Parathyroid adenoma (tissue), 2 donors: ENCODE measurements around the gene KCNE2.

ENCODE experiments used
- H2AFZ ChIP-seq: fragments of 300-600 bp; sonication (generic); one replicate; pipeline ENCODE4 v1.7.0; 2017; ENCODE audit warnings: antibody characterized with exemption, mild to moderate bottlenecking
- H3K27ac ChIP-seq: fragments of 300-600 bp; sonication (generic); one replicate; pipeline ENCODE4 v1.7.0; 2017
- H3K27me3 ChIP-seq: fragments of 300-600 bp; sonication (generic); one replicate; pipeline ENCODE4 v1.7.0; 2017; ENCODE audit warnings: low read length; ENCODE audit not compliant: control insufficient read depth, insufficient read depth
- H3K36me3 ChIP-seq: fragments of 300-600 bp; sonication (generic); one replicate; pipeline ENCODE4 v1.7.0; 2017; ENCODE audit warnings: low read length; ENCODE audit not compliant: control insufficient read depth, insufficient read depth
- H3K4me1 ChIP-seq: fragments of 300-600 bp; sonication (generic); one replicate; pipeline ENCODE4 v1.7.0; 2017; ENCODE audit warnings: control low read depth
- H3K4me2 ChIP-seq: fragments of 300-600 bp; sonication (generic); one replicate; pipeline ENCODE4 v1.7.0; 2017; ENCODE audit warnings: low read length
- H3K4me3 ChIP-seq: fragments of 300-600 bp; sonication (generic); one replicate; pipeline ENCODE4 v1.7.0; 2017; ENCODE audit warnings: low read depth, low read length
- H3K79me2 ChIP-seq: fragments of 300-600 bp; sonication (generic); one replicate; pipeline ENCODE4 v1.7.0; 2017; ENCODE audit warnings: control low read depth
- H3K9ac ChIP-seq: fragments of 300-600 bp; sonication (generic); one replicate; pipeline ENCODE4 v1.7.0; 2017; ENCODE audit warnings: mild to moderate bottlenecking
- H3K9me3 ChIP-seq: fragments of 300-600 bp; sonication (generic); one replicate; pipeline ENCODE4 v1.7.0; 2017; ENCODE audit warnings: low read length; ENCODE audit not compliant: control insufficient read depth
- CTCF ChIP-seq: fragments of 300-600 bp; sonication (generic); IDR thresholded peaks from one replicate; pipeline ENCODE4 v1.7.0; 2017; ENCODE audit warnings: antibody characterized with exemption, mild to moderate bottlenecking
- donor health status: primary hyperparathyroidism.

Gene KCNE2

DNA sequence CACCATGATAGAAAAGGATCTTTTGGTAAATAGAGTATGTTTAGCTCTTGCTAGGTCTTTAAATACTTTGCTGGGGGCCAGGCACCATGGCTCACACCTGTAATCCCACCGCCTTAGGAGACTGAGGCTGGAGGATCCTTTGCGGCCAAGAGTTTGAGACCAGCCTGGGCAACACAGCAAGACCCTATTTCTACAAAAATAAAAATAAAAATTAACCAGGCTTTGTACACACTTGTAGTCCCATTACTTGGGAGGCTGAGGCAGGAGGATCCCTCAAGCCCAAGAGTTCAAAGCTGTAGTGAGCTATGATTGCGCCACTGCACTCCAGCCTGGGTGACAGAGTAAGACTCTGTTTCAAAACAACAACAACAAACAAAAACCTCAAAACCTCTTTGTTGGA, 1.1 kb upstream of the KCNE2 start:
- Histone ChIP-seq H2AFZ (no peak overlapping the region), H3K4me1 (no peaks in the 10 kb centered on the region), H3K27ac (no peak overlapping the region), H3K9ac (no peak overlapping the region), H3K4me3 (no peak overlapping the region), H3K36me3 (no peaks in the 10 kb centered on the region), H3K4me2 (no peak overlapping the region), H3K9me3 (no peaks in the 10 kb centered on the region), H3K79me2 (no peaks in the 10 kb centered on the region), H3K27me3 (no peaks in the 10 kb centered on the region)
- TF ChIP-seq CTCF: no peak

DNA sequence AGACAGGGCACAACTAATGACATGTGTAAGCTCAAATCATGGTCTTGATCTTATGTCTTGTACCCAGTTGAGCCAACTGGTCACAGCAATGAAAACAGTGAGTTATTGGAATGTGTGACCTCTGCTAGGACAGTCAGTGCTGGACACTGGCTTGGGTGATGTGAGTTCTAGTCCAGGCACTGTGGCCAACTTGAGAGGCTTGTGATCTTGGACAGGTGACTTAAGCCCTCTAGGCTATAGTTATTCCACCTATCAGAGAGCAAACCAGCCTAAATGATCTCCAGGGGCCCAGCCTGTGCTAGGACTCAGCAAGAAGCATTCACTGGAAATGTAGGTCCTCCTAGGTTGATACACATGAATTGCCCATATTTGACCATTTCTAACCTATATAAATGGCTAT, 1.1 kb downstream of the KCNE2 start:
- Histone ChIP-seq H2AFZ (no peak overlapping the region), H3K27me3 (no peaks in the 10 kb centered on the region), H3K27ac (no peak overlapping the region), H3K36me3 (no peaks in the 10 kb centered on the region), H3K9ac (no peak overlapping the region), H3K79me2 (no peaks in the 10 kb centered on the region), H3K4me1 (no peaks in the 10 kb centered on the region), H3K4me3 (no peak overlapping the region), H3K9me3 (no peaks in the 10 kb centered on the region), H3K4me2 (no peak overlapping the region)
- no peak for TF ChIP-seq CTCF

DNA sequence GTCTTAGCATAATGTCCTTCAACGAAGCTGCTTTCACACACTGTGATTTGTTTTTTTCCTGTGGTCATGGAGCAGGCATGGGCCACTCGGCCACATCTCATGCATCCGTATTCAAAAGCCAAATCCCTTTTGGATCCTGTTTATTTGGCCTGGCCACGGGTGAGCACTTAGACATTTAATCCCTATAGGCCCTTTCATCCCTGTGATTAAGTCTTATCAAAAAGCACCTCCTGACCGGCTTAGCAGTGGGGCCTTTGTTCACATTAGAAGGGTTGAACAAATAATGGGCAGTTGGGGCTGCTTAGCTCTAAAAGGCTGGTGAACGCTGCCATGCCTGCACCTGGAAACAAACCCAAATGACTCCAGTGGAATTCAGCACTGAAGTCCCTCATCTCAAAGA, 2.0 kb downstream of the KCNE2 start:
- no peak overlapping the region for H3K9ac ChIP-seq
- no peaks in the 10 kb centered on the region for H3K27me3 ChIP-seq
- H3K4me2 ChIP-seq: no peak overlapping the region
- no peaks in the 10 kb centered on the region for H3K79me2 ChIP-seq
- no peaks in the 10 kb centered on the region for H3K9me3 ChIP-seq
- no peaks in the 10 kb centered on the region for H3K36me3 ChIP-seq
- no peak for TF ChIP-seq CTCF
- no peak overlapping the region for H2AFZ ChIP-seq
- no peaks in the 10 kb centered on the region for H3K4me1 ChIP-seq
- H3K27ac ChIP-seq: no peak overlapping the region
- H3K4me3 ChIP-seq: no peak overlapping the region

DNA sequence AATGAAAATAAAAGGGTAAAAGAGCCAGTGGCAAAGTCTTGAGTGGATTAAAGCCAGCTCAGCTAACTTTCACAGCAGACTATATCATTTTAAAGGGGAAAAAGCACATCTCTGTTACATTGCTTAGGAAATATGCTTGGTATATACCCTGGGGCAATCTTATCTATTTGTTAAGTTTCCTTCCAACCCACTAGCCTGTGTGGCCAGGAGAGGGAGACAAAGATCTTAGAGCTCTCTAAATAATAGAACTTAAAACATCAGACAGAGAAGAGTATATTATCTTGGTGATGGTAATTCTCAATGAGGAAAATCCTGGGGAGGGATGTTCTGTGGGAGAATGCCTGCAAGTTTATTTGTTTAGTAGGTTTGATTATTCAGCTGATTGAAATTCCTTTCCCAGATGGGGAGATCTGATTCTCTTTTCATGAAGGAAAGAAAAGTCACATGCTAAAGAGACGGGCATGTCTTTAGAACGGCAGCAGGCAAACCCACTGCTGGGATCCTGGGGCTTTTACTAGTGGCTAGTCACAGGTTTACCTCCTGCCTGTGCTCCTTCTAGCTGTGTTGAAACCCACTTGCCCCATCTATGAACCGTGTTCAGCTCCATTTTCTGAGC, 3.6 kb downstream of the KCNE2 start:
- Histone ChIP-seq H3K36me3 (no peaks in the 10 kb centered on the region), H3K27me3 (no peaks in the 10 kb centered on the region), H2AFZ (no peak overlapping the region), H3K4me1 (no peaks in the 10 kb centered on the region), H3K4me2 (no peak overlapping the region), H3K9ac (no peak overlapping the region), H3K4me3 (no peak overlapping the region), H3K9me3 (no peaks in the 10 kb centered on the region), H3K79me2 (no peaks in the 10 kb centered on the region), H3K27ac (no peak overlapping the region)
- peak; percentile 43 for TF ChIP-seq CTCF

DNA sequence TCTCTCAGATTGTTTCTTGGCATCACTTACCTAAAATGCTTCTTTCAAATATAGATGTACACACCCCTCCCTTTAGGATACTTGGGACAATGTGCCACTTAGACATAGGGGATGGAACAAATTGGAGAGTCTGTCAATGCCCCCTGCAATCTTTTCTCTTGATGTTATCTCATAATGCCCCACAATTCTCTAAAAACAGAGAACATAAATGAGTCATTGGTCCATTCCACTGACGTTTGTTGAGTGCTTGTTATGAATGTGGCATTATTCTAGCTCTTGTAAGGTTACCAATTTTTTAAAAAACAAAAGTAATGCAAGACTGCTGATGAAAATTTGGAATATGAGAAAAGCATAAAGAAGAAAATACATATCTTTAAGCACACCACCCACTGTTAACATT, 5.9 kb downstream of the KCNE2 start:
- no peak overlapping the region for H3K4me2 ChIP-seq
- no peak overlapping the region for H3K9ac ChIP-seq
- no peaks in the 10 kb centered on the region for H3K27me3 ChIP-seq
- no peak overlapping the region for H2AFZ ChIP-seq
- H3K36me3 ChIP-seq: no peaks in the 10 kb centered on the region
- H3K4me3 ChIP-seq: no peak overlapping the region
- H3K79me2 ChIP-seq: no peaks in the 10 kb centered on the region
- H3K9me3 ChIP-seq: no peaks in the 10 kb centered on the region
- no peak overlapping the region for H3K27ac ChIP-seq
- no peak for TF ChIP-seq CTCF
- no peaks in the 10 kb centered on the region for H3K4me1 ChIP-seq
